HG02610 (cell line): ENCODE measurements around the gene WDFY3.
"Not testable (repeated sequence)": the region's sequence is repeated elsewhere in the genome, so short reads cannot be mapped to it uniquely, and the experiment has no call there.

Source experiments
- ATAC-seq: cut with Tn5 transposase; IDR thresholded peaks from one replicate; pipeline ENCODE4 v1.9.1; 2021; ENCODE audit warnings: mild to moderate bottlenecking, moderate library complexity; ENCODE audit not compliant: unreplicated experiment

The WDFY3 gene

GRCh38 chr4:84681486-84682274, 284.8 kb downstream of the WDFY3 start:
- ATAC-seq: no peak

GRCh38 chr4:84680956-84681355, 285.5 kb downstream of the WDFY3 start:
- no peak for ATAC-seq

DNA sequence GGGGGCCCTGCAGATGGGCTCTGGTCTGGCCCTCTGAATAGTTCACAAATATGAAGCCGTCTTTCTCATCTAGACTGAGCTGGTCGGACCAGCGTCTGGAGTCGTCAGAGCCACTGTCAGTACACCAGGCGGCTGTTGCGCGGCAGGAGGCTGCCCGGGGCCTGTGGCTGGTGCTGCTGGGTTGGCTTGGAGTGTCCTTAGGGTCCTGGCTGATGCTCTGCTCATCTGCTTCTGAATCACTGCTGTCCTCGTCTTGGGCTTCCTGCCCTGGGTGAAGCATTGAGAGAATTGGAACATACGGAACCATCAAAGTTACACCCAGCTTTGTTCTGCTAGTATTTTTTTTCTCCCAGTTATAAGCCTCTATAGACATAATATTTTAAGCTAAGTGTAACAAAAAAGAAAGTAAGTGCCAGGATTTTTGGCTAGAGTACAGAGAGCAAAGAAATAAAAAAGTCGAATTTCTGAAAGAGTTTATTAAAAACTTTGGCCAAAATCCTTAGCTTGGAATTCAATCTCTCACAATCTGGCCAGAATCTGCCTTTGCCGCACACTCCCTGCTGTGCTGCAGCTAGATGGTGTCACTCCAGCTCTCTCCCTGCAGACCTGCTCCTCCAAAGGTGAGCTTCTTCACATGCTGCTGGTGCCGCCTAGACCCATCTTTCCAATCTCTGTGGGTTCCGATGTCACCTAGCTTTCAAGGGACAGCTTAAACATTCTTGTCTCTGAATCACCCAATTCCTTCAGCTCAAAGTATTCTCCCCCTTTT, 287.3 kb downstream of the WDFY3 start:
- ATAC-seq: no peak

- ATAC-seq: no peak
Measured at GRCh38 chr4:84677995-84678394, 288.5 kb downstream of the WDFY3 start.

DNA sequence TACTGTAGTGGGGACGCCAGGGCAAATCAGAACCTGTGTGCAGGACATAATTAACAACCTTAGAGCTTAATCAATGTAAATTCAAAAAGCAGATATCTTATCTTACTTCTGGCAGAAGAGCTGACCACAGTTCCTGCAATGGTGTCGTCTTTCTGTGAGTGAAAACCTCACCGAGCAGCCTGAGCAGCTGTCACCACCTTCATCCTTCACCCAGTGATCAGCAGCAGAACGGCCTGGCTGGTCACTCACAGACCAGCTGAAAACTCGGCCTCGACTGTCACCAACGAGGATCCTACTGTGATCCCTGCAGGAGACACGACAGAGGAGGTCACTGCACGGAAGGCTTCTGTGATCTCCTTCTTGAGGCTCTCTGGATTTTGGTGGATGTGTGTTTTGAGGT, 289.4 kb downstream of the WDFY3 start:
- ATAC-seq: no peak

DNA sequence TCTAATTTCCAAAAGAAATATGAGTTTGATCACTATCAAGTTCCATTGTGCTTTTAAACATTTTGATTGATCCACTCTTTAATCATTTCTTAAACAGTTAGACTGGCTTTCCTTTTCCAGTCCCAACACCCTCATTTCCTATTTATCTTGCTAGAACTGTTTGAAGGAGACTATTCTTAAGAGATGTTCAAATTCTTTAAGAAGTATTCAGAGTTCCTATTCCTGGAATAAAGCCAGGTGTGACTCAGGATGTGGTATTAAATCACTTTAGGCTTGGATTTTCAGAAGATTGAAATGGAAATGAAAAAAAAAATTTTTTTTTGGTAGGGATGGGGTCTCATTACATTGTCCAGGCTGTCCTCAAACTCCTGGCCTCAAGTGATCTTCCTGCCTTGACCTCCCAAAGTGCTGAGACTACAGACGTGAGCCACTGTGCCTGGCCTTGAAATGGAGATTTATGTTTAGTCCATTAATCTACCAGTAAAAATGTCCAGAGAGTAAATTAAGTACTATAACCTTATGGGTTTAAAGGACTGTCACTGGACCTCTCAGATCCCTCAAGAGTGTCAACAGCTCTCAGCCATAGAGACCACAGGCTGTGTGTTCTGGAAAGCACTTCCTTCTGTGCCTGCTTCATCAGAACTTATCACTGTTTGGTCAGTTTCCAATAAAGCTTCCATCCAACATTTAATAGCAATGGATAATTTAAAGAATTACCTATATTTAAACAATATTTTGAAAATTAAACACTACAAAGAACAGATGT, 292.8 kb downstream of the WDFY3 start:
- ATAC-seq: no peak

DNA sequence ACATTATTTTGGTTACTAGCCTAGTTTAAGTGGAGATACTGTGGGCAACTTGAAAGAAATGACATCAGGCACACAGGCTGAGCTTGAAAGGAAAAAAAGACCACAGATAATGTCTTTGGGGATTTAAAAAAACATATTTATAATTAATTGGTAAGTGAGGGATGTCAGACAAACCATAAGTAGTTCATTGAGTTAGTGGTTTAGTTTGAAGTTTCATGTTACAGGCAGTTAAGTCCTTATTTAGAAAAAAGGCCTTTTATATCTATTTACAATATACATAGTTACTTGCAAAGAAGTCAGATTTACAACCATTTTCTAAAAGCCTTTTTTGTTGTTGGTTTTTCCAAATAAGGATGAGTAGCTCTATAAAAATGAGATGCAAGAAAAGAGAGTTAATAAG, 294.3 kb downstream of the WDFY3 start:
- ATAC-seq: no peak

DNA sequence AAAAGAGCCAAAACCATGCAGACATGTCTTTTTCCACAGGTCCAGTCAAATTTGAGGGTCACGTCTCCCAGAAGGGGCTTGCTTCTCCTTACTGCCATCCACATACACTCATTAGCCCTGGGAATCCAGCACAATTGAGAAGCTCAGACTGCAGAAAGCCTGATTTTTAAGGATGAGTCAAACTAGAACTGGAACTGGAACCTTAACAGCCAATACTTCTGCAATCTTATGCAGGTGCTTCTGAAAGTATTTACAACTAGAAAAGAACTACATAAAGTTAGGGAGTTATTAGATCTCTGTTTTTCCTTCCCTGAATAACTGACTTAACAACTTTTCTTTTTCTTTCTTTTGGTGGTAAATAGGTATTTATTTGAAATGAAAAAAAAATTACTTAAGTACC, 297.3 kb downstream of the WDFY3 start:
- no peak for ATAC-seq

DNA sequence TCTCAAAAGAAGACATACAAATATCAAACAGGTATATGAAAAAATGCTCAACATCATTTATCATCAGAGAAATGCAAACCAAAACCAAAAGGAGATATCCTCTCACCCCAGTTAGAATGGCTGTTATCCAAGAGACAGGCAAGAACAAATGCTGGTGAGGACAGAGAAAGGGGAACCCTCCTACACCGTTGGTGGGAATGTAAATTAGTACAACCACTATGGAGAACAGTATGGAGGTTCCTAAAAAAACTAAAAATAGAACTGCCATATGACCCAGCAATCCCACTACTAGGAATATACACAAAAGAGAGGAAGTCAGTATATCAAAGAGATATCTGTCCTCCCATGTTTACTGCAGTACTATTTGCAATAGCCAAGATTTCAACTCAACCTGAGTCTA, 300.1 kb downstream of the WDFY3 start:
- ATAC-seq: no peak

GRCh38 chr4:84664767-84665166, 301.7 kb downstream of the WDFY3 start:
- not testable (repeated sequence) for ATAC-seq

DNA sequence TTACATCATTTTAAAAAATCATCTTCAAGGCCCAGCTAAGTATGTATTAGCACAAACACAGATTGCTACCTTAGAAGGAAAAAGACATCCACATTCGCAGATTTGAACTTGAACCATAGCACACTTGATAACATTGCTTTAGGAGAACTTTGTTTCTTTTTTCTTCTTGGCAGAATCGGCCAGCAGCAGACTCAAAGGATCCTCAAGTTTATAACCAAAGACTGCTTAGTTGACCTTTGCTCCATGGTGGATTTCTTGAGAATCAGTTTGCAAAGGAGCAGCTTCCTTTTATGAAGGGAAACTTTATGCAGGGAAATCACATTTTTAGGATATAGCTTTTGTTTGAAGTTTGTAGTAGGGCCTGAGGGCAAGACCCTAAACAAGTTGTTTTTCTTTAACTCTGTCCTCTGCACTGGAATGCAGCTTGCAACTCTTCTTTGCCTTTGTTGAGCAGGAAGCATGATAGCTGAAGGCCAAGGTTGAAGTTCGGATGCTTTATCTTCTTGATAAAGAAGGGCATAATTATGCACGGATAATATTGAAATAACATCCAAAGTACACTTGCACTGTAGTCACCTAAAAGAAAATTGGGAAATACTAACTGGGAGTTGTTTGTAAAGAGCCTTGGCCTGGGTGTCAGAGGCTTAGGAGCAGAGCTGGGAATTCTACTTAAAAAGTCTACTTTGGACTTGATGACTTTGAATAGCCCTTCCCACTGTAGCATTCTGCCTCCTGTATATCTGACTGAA, 305.1 kb downstream of the WDFY3 start:
- ATAC-seq: no peak

DNA sequence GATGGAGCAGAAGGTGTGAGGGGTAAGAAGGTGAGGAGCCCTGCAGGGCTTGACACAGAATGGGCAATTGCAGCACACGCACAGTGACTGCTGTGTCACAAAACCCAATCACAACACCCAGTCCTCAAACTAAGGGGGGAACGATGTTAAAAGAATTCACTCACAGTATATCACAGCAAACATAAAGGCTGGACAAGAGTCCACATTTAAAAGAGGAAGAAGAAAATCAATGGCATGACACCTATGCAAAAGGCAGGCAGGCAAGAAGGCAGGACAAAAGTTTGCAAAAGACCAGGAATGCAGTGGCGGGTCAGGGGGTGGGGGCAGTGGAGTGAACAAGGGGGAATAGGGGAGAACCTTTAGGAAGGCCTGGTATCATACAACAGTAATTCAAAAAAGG, 305.9 kb downstream of the WDFY3 start:
- no peak for ATAC-seq

DNA sequence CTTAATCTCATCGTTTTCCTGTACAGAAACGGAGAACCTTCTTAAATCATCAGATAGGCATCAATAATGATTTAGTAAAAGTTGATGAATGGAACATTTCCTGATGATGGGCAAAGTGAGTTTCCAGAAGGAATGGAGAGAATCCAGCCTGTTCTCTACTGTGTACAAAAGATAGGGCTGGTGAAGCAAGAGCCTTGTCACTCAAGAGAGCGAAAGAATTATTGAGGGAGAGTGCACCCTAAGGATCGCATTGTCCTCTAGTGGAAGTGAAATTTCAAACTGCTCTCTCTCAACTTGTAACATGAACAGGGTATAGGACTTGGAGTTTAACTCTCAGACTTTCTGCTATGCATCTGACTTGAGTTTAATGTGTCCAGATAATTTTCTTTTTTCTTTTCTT, 314.0 kb downstream of the WDFY3 start:
- no peak for ATAC-seq

- no peak for ATAC-seq
Measured at GRCh38 chr4:84651499-84651898, 315.0 kb downstream of the WDFY3 start.

GRCh38 chr4:84648863-84649647, 317.4 kb downstream of the WDFY3 start:
- ATAC-seq: no peak

- no peak for ATAC-seq
Measured at GRCh38 chr4:84648178-84648577, 318.3 kb downstream of the WDFY3 start.

DNA sequence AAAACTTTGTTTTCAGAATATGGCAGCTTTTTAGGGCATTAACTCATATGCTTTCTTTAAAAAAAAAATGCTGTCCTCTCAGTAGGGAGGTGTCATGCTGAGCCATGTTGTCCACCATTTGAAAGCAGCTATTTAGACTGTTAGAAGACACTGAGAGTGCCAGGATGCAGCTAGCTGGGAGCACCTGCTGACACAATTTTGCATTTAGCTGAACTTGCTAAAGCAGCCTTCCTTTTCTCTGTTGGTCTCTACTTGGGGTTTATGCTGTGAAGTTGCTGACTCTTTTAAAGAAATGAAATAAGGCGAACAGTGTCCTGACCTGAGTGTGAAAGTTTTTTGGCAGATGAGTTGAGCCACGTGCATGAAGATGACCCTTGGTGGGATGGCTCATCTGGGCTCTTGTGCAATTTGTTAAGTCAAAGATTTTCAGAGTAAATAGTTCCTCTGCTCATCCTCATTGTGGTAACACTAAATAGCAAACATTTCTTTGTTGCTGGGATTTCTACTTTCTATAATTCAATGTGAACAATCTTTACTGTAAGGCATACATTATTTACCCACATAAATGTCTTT, 319.1 kb downstream of the WDFY3 start:
- no peak for ATAC-seq

DNA sequence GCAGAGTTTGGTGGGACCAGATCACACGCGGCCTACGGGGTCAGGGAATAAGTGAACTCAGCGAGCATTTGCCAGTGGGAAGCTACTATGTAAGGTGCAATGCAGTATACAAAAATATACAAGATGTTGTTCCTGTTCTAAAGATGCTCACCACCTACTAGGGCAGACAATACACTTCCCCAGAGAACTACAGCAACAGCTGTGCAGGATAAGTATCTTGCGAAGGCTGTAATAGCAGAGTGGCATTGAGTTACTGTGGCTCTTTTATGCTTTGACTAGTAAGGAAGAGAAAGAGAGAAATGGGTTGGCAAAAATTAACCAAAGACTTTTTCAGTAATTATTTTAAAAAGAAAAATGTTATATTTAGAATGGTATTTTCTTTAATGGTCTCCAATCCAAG, 322.4 kb downstream of the WDFY3 start:
- ATAC-seq: no peak

- no peak for ATAC-seq
Measured at GRCh38 chr4:84639145-84639544, 327.3 kb downstream of the WDFY3 start.

GRCh38 chr4:84638092-84638491, 328.4 kb downstream of the WDFY3 start:
- ATAC-seq: no peak
